ENCODE measurements around the gene SPOCK3. TPM values are rescaled to one million over a fixed set of nuclear protein-coding genes. Genes with fewer than 3 reads are reported as not detected.

SPOCK3 gene
- total RNA-seq, 1 experiment from 2014 or later = 0.24 TPM

DNA sequence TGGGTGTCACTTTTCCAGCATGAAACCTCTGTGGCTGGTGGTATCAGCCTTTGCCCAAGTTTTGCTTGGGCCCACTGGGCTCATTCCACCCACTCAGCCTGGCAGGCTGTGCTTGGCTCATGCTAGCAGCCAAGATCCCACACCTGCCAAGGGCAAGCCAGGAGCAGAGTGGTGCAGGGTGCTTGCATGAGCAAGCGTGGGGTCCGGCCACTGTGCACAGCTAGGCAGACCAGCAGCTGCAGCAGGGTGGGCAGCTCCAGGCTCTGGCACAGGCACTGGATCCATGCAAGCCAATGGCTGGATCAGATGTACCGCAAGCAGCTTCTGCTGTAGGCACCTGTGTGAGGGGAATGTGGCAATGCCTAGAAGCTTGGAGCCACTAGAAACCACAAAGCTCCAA is 253.9 kb downstream of the SPOCK3 start (continued):
- TF ChIP-seq ZBTB43 (CRISPR knock-in tag; IDR thresholded peaks at IDR 0.05) = no peak
- TF ChIP-seq ZNF317 (CRISPR knock-in tag; IDR thresholded peaks at IDR 0.05; ENCODE audit: borderline replicate concordance, low read depth) = no peak
- no peak for TF ChIP-seq CREM (CRISPR knock-in tag; IDR thresholded peaks at IDR 0.05)
- TF ChIP-seq, protein P1, sequence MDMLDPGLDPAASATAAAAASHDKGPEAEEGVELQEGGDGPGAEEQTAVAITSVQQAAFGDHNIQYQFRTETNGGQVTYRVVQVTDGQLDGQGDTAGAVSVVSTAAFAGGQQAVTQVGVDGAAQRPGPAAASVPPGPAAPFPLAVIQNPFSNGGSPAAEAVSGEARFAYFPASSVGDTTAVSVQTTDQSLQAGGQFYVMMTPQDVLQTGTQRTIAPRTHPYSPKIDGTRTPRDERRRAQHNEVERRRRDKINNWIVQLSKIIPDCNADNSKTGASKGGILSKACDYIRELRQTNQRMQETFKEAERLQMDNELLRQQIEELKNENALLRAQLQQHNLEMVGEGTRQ (CRISPR knock-in tag; IDR thresholded peaks at IDR 0.05) = no peak
- no peak for TF ChIP-seq ESRRA (CRISPR knock-in tag; IDR thresholded peaks at IDR 0.05; ENCODE audit: borderline replicate concordance)

DNA sequence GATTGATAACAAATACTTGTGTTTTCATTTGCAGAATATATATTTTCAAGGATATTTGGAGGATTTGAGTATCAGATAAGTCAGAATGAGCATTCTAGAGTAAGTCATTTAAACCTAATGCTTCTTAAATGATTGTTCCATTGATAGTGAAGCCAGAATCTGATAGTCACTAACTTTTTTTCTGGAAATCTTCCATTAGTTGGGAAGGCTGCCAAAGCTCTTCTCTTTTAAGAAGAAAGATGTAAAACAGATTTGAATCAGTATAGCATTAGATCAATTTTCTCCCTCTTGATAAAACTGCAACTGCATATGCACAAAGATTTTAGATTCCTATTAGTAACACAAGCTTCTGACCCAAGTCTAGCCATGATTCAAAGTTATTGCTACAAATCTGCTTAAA is 256.7 kb downstream of the SPOCK3 start:
- H3K27ac Mint-ChIP-seq = no peak overlapping the region
- H3K27me3 Mint-ChIP-seq (ENCODE audit: low read depth) = no peaks in the 10 kb centered on the region
- DNase-seq (ENCODE audit: low spot score) (no peak), ATAC-seq (no peak)
- POLR2A ChIA-PET = no interaction called here
- H3K9me3 Mint-ChIP-seq = no peaks in the 10 kb centered on the region
- CTCF ChIA-PET = no interaction called here
- H3K36me3 Mint-ChIP-seq = no peaks in the 10 kb centered on the region
- TF ChIP-seq ZNF121 (CRISPR knock-in tag; IDR thresholded peaks at IDR 0.05) = no peak
- TF ChIP-seq RELA (CRISPR knock-in tag; IDR thresholded peaks at IDR 0.05; ENCODE audit: borderline replicate concordance) = no peak
- TF ChIP-seq CREB1 (CRISPR knock-in tag; IDR thresholded peaks at IDR 0.05) = no peak
- TF ChIP-seq SP1 (CRISPR knock-in tag; conservative IDR thresholded peaks at IDR 0.05) = no peak
- TF ChIP-seq, protein P2, sequence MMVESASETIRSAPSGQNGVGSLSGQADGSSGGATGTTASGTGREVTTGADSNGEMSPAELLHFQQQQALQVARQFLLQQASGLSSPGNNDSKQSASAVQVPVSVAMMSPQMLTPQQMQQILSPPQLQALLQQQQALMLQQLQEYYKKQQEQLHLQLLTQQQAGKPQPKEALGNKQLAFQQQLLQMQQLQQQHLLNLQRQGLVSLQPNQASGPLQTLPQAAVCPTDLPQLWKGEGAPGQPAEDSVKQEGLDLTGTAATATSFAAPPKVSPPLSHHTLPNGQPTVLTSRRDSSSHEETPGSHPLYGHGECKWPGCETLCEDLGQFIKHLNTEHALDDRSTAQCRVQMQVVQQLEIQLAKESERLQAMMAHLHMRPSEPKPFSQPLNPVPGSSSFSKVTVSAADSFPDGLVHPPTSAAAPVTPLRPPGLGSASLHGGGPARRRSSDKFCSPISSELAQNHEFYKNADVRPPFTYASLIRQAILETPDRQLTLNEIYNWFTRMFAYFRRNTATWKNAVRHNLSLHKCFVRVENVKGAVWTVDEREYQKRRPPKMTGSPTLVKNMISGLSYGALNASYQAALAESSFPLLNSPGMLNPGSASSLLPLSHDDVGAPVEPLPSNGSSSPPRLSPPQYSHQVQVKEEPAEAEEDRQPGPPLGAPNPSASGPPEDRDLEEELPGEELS (CRISPR knock-in tag; IDR thresholded peaks at IDR 0.05) = no peak
- TF ChIP-seq ZNF671 (CRISPR knock-in tag; IDR thresholded peaks at IDR 0.05) = no peak
- no peak for TF ChIP-seq ZNF263 (CRISPR knock-in tag; IDR thresholded peaks at IDR 0.05; ENCODE audit: low read depth)
- no peak for TF ChIP-seq JUN (CRISPR knock-in tag; IDR thresholded peaks at IDR 0.05)
- TF ChIP-seq, protein P3, sequence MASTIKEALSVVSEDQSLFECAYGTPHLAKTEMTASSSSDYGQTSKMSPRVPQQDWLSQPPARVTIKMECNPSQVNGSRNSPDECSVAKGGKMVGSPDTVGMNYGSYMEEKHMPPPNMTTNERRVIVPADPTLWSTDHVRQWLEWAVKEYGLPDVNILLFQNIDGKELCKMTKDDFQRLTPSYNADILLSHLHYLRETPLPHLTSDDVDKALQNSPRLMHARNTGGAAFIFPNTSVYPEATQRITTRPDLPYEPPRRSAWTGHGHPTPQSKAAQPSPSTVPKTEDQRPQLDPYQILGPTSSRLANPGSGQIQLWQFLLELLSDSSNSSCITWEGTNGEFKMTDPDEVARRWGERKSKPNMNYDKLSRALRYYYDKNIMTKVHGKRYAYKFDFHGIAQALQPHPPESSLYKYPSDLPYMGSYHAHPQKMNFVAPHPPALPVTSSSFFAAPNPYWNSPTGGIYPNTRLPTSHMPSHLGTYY (CRISPR knock-in tag; IDR thresholded peaks at IDR 0.05) = no peak
- no peak for TF ChIP-seq ZNF396 (CRISPR knock-in tag; IDR thresholded peaks at IDR 0.05; ENCODE audit: borderline replicate concordance)
- no peak for TF ChIP-seq FOXP1 (CRISPR knock-in tag; IDR thresholded peaks at IDR 0.05; ENCODE audit: borderline replicate concordance)
- no peak for TF ChIP-seq IRF2 (CRISPR knock-in tag; IDR thresholded peaks at IDR 0.05; ENCODE audit: borderline replicate concordance, low read depth)
- H3K4me1 Mint-ChIP-seq = no peaks in the 10 kb centered on the region
- no peak overlapping the region for H3K4me3 Mint-ChIP-seq

DNA sequence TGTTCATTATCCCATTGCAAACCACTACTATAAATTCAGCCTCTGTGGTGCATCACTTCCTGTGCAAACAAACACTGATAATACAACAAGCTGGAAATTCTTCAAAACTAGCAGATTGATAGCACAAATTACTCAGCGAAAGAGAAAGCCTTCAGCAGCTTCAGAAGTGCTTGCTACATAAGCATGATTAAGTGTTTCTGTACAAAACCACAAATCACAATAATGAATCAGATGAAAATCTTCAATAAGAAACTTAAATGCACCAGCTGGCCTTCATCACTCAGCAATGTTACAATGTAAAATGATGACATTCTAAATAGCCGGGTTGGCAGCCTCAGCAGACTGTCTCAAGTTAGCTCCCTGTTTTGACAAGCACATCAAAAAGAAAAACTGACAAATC is 262.2 kb downstream of the SPOCK3 start:
- ATAC-seq (no peak), DNase-seq (ENCODE audit: low spot score) (no peak)
- CTCF ChIA-PET = no interaction called here
- H3K36me3 Mint-ChIP-seq = peaks cover 30% of the 10 kb centered on the region
- POLR2A ChIA-PET = no interaction called here
- no peak overlapping the region for H3K4me3 Mint-ChIP-seq
- peaks cover 8% of the 10 kb centered on the region for H3K27me3 Mint-ChIP-seq (ENCODE audit: low read depth)
- H3K9me3 Mint-ChIP-seq = peaks cover 31% of the 10 kb centered on the region
- H3K4me1 Mint-ChIP-seq = no peaks in the 10 kb centered on the region
- H3K27ac Mint-ChIP-seq = no peak overlapping the region
- TF ChIP-seq TEAD1 (CRISPR knock-in tag; IDR thresholded peaks at IDR 0.05) = no peak
- no peak for TF ChIP-seq ESRRA (CRISPR knock-in tag; IDR thresholded peaks at IDR 0.05; ENCODE audit: borderline replicate concordance)
- no peak for TF ChIP-seq AFF4 (CRISPR knock-in tag; IDR thresholded peaks at IDR 0.05; ENCODE audit: borderline replicate concordance)
- TF ChIP-seq ZNF263 (CRISPR knock-in tag; IDR thresholded peaks at IDR 0.05; ENCODE audit: low read depth) = no peak
- TF ChIP-seq ZBTB43 (CRISPR knock-in tag; IDR thresholded peaks at IDR 0.05) = no peak
- TF ChIP-seq MYBL2 (CRISPR knock-in tag; IDR thresholded peaks at IDR 0.05) = no peak
- TF ChIP-seq CBFB (CRISPR knock-in tag; IDR thresholded peaks at IDR 0.05; ENCODE audit: low read depth) = no peak
- TF ChIP-seq FOXK1 (CRISPR knock-in tag; IDR thresholded peaks at IDR 0.05) = no peak

All from WTC11 (cell line).